HepG2 (cell line): ENCODE results near the gene SH2D3C. TPM values are rescaled to one million over a fixed set of nuclear protein-coding genes. Genes with fewer than 3 reads are reported as not detected.

Experiments
- ARID3A ChIP-seq: IDR thresholded peaks from 2 replicates; pipeline ENCODE4 v1.6.1; 2012; ENCODE audit warnings: low read depth, low read length, improper control_type of control experiment
- HES4 ChIP-seq: sonication (generic); formaldehyde crosslinking; IDR thresholded peaks from 2 replicates; pipeline ENCODE4 v1.9.0; 2021; ENCODE audit warnings: mild to moderate bottlenecking, missing genetic modification reagents, borderline replicate concordance
- KDM5A ChIP-seq: fragments of 200-600 bp; sonication (generic); IDR thresholded peaks from 2 replicates; pipeline ENCODE4 v1.7.0; 2018; ENCODE audit warnings: antibody characterized with exemption, mild to moderate bottlenecking, low read length, borderline replicate concordance
- polyA plus RNA-seq, 8 experiments: library from polyadenylated mRNA; depleted of rRNA in 3 of 8; stranded (reverse) in 7 of 8; unstranded in 1 of 8; fragments of >200 nt; fragmentation: Illumina TruSeq in 4 of 8; extraction: Trizol in 4 of 8; gene quantifications; 2 replicates each; pipeline versions ENCODE4 v1.2.1 to v1.2.3, GENCODE V29; 2011 to 2016; ENCODE audit warnings: low read depth in 4 of 8, missing spikeins in 1 of 8, mixed read lengths in 1 of 8; ENCODE audit not compliant: insufficient read depth in 1 of 8
- total RNA-seq, 5 experiments: library from RNA; depleted of rRNA; stranded (reverse); fragments of >200 nt; fragmentation: Illumina TruSeq; extraction: Trizol; gene quantifications; 2 replicates each; pipeline ENCODE4 v1.2.3, GENCODE V29; 2016; ENCODE audit warnings: low read depth in 1 of 5
- TF ChIP-seq, protein P1 (sequence below): sonication (generic); formaldehyde crosslinking; IDR thresholded peaks from 2 replicates; pipeline ENCODE4 v1.4.0; 2020; ENCODE audit warnings: mild to moderate bottlenecking, missing genetic modification reagents
- TF ChIP-seq, protein P2 (sequence below): sonication (generic); formaldehyde crosslinking; IDR thresholded peaks from 2 replicates; pipeline ENCODE4 v1.8.0; 2022; ENCODE audit warnings: mild to moderate bottlenecking, missing genetic modification reagents; ENCODE audit not compliant: insufficient replicate concordance

The SH2D3C gene
- total and polyA plus RNA-seq, 2 of the 13 experiments (the other 11 are each of a cell fraction or from before 2014, with no cell fraction given): not detected

- no peak for TF ChIP-seq KDM5A
- TF ChIP-seq, protein P1, sequence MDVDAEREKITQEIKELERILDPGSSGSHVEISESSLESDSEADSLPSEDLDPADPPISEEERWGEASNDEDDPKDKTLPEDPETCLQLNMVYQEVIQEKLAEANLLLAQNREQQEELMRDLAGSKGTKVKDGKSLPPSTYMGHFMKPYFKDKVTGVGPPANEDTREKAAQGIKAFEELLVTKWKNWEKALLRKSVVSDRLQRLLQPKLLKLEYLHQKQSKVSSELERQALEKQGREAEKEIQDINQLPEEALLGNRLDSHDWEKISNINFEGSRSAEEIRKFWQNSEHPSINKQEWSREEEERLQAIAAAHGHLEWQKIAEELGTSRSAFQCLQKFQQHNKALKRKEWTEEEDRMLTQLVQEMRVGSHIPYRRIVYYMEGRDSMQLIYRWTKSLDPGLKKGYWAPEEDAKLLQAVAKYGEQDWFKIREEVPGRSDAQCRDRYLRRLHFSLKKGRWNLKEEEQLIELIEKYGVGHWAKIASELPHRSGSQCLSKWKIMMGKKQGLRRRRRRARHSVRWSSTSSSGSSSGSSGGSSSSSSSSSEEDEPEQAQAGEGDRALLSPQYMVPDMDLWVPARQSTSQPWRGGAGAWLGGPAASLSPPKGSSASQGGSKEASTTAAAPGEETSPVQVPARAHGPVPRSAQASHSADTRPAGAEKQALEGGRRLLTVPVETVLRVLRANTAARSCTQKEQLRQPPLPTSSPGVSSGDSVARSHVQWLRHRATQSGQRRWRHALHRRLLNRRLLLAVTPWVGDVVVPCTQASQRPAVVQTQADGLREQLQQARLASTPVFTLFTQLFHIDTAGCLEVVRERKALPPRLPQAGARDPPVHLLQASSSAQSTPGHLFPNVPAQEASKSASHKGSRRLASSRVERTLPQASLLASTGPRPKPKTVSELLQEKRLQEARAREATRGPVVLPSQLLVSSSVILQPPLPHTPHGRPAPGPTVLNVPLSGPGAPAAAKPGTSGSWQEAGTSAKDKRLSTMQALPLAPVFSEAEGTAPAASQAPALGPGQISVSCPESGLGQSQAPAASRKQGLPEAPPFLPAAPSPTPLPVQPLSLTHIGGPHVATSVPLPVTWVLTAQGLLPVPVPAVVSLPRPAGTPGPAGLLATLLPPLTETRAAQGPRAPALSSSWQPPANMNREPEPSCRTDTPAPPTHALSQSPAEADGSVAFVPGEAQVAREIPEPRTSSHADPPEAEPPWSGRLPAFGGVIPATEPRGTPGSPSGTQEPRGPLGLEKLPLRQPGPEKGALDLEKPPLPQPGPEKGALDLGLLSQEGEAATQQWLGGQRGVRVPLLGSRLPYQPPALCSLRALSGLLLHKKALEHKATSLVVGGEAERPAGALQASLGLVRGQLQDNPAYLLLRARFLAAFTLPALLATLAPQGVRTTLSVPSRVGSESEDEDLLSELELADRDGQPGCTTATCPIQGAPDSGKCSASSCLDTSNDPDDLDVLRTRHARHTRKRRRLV (CRISPR knock-in tag): no peak
- no peak for TF ChIP-seq ARID3A
- TF ChIP-seq, protein P2, sequence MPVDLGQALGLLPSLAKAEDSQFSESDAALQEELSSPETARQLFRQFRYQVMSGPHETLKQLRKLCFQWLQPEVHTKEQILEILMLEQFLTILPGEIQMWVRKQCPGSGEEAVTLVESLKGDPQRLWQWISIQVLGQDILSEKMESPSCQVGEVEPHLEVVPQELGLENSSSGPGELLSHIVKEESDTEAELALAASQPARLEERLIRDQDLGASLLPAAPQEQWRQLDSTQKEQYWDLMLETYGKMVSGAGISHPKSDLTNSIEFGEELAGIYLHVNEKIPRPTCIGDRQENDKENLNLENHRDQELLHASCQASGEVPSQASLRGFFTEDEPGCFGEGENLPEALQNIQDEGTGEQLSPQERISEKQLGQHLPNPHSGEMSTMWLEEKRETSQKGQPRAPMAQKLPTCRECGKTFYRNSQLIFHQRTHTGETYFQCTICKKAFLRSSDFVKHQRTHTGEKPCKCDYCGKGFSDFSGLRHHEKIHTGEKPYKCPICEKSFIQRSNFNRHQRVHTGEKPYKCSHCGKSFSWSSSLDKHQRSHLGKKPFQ (CRISPR knock-in tag): no peak
- no peak for TF ChIP-seq HES4
- TF ChIP-seq, all 625 proteins: peak for 0
Measured at GRCh38 chr9:127770583-127770904, 7.9 kb downstream of the SH2D3C start (continued).
